Activated CD8-positive, alpha-beta memory T cell treated with anti-CD3 and anti-CD28 coated beads for 48 hours (primary cell): Measurements from ENCODE around the gene PEX19.
"Not testable (repeated sequence)": the region's sequence is repeated elsewhere in the genome, so short reads cannot be mapped to it uniquely, and the experiment has no call there.

Experiments used
- DNase-seq, 3 experiments: peaks; one replicate each; pipeline ENCODE4 v3.0.0-alpha.2; 2020; ENCODE audit warnings: low read depth in 2 of 3, low spot score in 2 of 3

Gene PEX19

GRCh38 chr1:160284782-160285344, at the start of gene PEX19:
Gene PEX19 (minus strand): TSS chr1:160285133. CDS start chr1:160285124, 9 bp downstream.
- DNase-seq = peak; percentile 77 to 87 (median 86)

GRCh38 chr1:160332516-160332915, 47.6 kb upstream of the PEX19 start:
- no peak for DNase-seq

- DNase-seq = no peak
Measured at GRCh38 chr1:160330119-160330518, 45.2 kb upstream of the PEX19 start.

- DNase-seq = no peak
Measured at GRCh38 chr1:160328184-160328583, 43.3 kb upstream of the PEX19 start.

GRCh38 chr1:160326418-160326817, 41.5 kb upstream of the PEX19 start:
- DNase-seq = no peak

GRCh38 chr1:160325252-160325651, 40.3 kb upstream of the PEX19 start:
- DNase-seq = no peak

- DNase-seq = no peak
Measured at GRCh38 chr1:160322831-160323230, 37.9 kb upstream of the PEX19 start.

GRCh38 chr1:160315359-160315758, 30.4 kb upstream of the PEX19 start:
- DNase-seq = no peak

- DNase-seq = no peak
Measured at GRCh38 chr1:160309571-160309970, 24.6 kb upstream of the PEX19 start.

GRCh38 chr1:160309185-160309557, 24.2 kb upstream of the PEX19 start:
- no peak for DNase-seq

- DNase-seq = no peak
Measured at GRCh38 chr1:160308451-160309184, 23.7 kb upstream of the PEX19 start.

- DNase-seq = no peak
Measured at GRCh38 chr1:160307118-160307791, 22.3 kb upstream of the PEX19 start.

- no peak for DNase-seq
Measured at GRCh38 chr1:160300173-160300572, 15.2 kb upstream of the PEX19 start.

GRCh38 chr1:160296036-160296435, 11.1 kb upstream of the PEX19 start:
- DNase-seq = no peak

GRCh38 chr1:160293020-160293968, 8.4 kb upstream of the PEX19 start:
- DNase-seq = no peak

GRCh38 chr1:160291248-160292220, 6.6 kb upstream of the PEX19 start:
- peak; percentile 11 to 21 (median 16) for DNase-seq

GRCh38 chr1:160287769-160288168, 2.8 kb upstream of the PEX19 start:
- DNase-seq = not testable (repeated sequence)

GRCh38 chr1:160285506-160285905, 573 bp upstream of the PEX19 start:
- no peak for DNase-seq

GRCh38 chr1:160284220-160284781, 632 bp downstream of the PEX19 start:
- no peak for DNase-seq

- no peak for DNase-seq
Measured at GRCh38 chr1:160282807-160283206, 2.1 kb downstream of the PEX19 start.
